Measurements from ENCODE around the gene TRIM15. TPM values are rescaled to one million over a fixed set of nuclear protein-coding genes. Genes with fewer than 3 reads are reported as not detected.
"Not testable (repeated sequence)": the region's sequence is repeated elsewhere in the genome, so short reads cannot be mapped to it uniquely, and the experiment has no call there.

Gene TRIM15
- total RNA-seq, 1 experiment from 2014 or later: 0.20 TPM

DNA sequence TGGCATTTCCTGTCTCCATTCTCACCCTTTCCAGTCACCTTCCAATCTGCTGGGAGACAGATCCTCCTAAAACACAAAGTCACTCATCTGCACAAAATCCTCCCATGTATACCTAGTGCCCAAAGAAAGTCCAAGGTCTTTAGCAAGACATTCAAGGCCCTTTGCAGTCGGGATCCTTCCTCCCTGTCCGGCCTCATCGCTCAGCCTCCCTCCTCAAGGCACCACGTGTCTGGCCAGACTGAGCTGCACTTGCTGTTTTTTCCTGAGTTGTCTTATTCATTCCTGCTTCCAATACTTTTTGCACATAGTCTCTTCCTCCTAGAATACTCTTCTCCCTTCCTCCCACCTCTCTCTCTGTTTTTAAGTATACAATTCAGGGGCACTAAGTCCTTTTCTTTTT lies 1.4 kb downstream of the TRIM15 start:
- H4K91ac ChIP-seq (ENCODE audit: insufficient read length, low read depth, low read length): no peak overlapping the region
- no peak overlapping the region for H2BK12ac ChIP-seq (ENCODE audit: insufficient read length, low read depth, low read length)
- no peak overlapping the region for H3K23ac ChIP-seq (ENCODE audit: insufficient read length, low read depth, low read length)
- H3K9me3 ChIP-seq (ENCODE audit: control insufficient read depth, low read depth, low read length): no peaks in the 10 kb centered on the region
- H4K5ac ChIP-seq (ENCODE audit: insufficient read length, low read depth, low read length): no peak overlapping the region
- no peak for DNase-seq
- no peak overlapping the region for H3K4ac ChIP-seq (ENCODE audit: low read depth, low read length)
- H3K4me2 ChIP-seq (ENCODE audit: insufficient read depth, insufficient read length, low read length): no peak overlapping the region
- no peaks in the 10 kb centered on the region for H3K36me3 Mint-ChIP-seq (ENCODE audit: insufficient read depth in 1 of 3, low read depth in 3 of 3)
- H3K4me3 Mint-ChIP-seq: no peak overlapping the region
- no peak overlapping the region for H2BK120ac ChIP-seq (ENCODE audit: low read depth, low read length, poor library complexity, severe bottlenecking)
- H3K4me1 Mint-ChIP-seq: peaks cover 2% of the 10 kb centered on the region in 2 experiments; a peak in 3 of 4 replicates
- H2BK20ac ChIP-seq (ENCODE audit: low read depth, low read length, poor library complexity, severe bottlenecking): no peak overlapping the region
- H2BK5ac ChIP-seq (ENCODE audit: insufficient read length, low read length): no peak overlapping the region
- no peak overlapping the region for H3T11ph ChIP-seq (ENCODE audit: low read length)
- no peaks in the 10 kb centered on the region for H3K27me3 ChIP-seq (ENCODE audit: insufficient read depth, low read length)
- no peak overlapping the region for H2AK5ac ChIP-seq (ENCODE audit: insufficient read length, low read length)
- H3K23me2 ChIP-seq (ENCODE audit: insufficient read length, low read depth, low read length, poor library complexity, severe bottlenecking): no peaks in the 10 kb centered on the region
- H3K9me3 Mint-ChIP-seq: no peaks in the 10 kb centered on the region
- H3K27ac Mint-ChIP-seq: no peak overlapping the region
- H3K56ac ChIP-seq (ENCODE audit: insufficient read length, low read depth, low read length): no peak overlapping the region
- no peak overlapping the region for H3K9ac ChIP-seq (ENCODE audit: extremely low read depth, insufficient read length, low read length)
- H3K18ac ChIP-seq (ENCODE audit: insufficient read length, low read depth, low read length): no peak overlapping the region
- TF ChIP-seq, protein P1, sequence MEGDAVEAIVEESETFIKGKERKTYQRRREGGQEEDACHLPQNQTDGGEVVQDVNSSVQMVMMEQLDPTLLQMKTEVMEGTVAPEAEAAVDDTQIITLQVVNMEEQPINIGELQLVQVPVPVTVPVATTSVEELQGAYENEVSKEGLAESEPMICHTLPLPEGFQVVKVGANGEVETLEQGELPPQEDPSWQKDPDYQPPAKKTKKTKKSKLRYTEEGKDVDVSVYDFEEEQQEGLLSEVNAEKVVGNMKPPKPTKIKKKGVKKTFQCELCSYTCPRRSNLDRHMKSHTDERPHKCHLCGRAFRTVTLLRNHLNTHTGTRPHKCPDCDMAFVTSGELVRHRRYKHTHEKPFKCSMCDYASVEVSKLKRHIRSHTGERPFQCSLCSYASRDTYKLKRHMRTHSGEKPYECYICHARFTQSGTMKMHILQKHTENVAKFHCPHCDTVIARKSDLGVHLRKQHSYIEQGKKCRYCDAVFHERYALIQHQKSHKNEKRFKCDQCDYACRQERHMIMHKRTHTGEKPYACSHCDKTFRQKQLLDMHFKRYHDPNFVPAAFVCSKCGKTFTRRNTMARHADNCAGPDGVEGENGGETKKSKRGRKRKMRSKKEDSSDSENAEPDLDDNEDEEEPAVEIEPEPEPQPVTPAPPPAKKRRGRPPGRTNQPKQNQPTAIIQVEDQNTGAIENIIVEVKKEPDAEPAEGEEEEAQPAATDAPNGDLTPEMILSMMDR (conservative IDR thresholded peaks at IDR 0.05): no peak
- H3K27ac ChIP-seq (ENCODE audit: insufficient read length, low read depth, low read length): no peak overlapping the region
- H3K27me3 Mint-ChIP-seq (ENCODE audit: low read depth): peaks cover 46% of the 10 kb centered on the region
- no peak overlapping the region for H3K14ac ChIP-seq (ENCODE audit: insufficient read depth, low read length)
- H3K79me1 ChIP-seq (ENCODE audit: insufficient read depth, low read depth, low read length, poor library complexity, severe bottlenecking): no peaks in the 10 kb centered on the region
- H4K8ac ChIP-seq (replicated peaks; ENCODE audit: insufficient read length, low read depth, low read length): no peak overlapping the region
- no CpG with 5 or more reads among the region's 4 CpGs for WGBS (ENCODE audit: extremely low coverage, insufficient read length, low lambda C conversion rate)
- H3K79me2 ChIP-seq (ENCODE audit: insufficient read depth, low read length): no peaks in the 10 kb centered on the region
- no peaks in the 10 kb centered on the region for H4K20me1 ChIP-seq (ENCODE audit: control insufficient read depth, insufficient read depth, insufficient read length)
- peaks cover 3% of the 10 kb centered on the region; the same call in 1 of the 2 replicates for H3K4me1 ChIP-seq (ENCODE audit: insufficient read depth, low read length)
- H2BK15ac ChIP-seq (ENCODE audit: low read depth, low read length): no peak overlapping the region
- H2AFZ ChIP-seq (ENCODE audit: low read length): no peak overlapping the region

DNA sequence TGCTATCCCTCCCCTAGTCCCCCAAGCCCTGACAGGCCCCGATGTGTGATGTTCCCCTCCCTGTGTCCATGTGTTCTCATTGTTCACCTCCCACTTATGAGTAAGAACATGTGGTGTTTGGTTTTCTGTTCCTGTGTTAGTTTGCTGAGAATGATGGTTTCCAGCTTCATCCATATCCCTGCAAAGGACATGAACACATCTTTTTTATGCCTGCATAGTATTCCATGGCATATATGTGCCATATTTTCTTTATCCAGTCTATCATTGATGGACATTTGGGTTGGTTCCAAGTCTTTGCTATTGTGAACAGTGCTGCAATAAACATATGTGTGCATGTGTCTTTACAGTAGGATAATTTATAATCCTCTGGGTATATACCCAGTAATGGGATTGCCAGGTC lies 1.9 kb downstream of the TRIM15 start:
- H3K27ac ChIP-seq (ENCODE audit: insufficient read length, low read depth, low read length); H3K4ac ChIP-seq (ENCODE audit: low read depth, low read length); H3K9ac ChIP-seq (ENCODE audit: extremely low read depth, insufficient read length, low read length); H2BK15ac ChIP-seq (ENCODE audit: low read depth, low read length); H3K4me2 ChIP-seq (ENCODE audit: insufficient read depth, insufficient read length, low read length); H2BK20ac ChIP-seq (ENCODE audit: low read depth, low read length, poor library complexity, severe bottlenecking); H3K18ac ChIP-seq (ENCODE audit: insufficient read length, low read depth, low read length); H4K5ac ChIP-seq (ENCODE audit: insufficient read length, low read depth, low read length); H3K4me3 Mint-ChIP-seq; H3K4me1 Mint-ChIP-seq; H4K8ac ChIP-seq (replicated peaks; ENCODE audit: insufficient read length, low read depth, low read length); H3K9me3 ChIP-seq (ENCODE audit: control insufficient read depth, low read depth, low read length); H3T11ph ChIP-seq (ENCODE audit: low read length); H3K36me3 Mint-ChIP-seq (ENCODE audit: insufficient read depth in 1 of 3, low read depth in 3 of 3); H3K23ac ChIP-seq (ENCODE audit: insufficient read length, low read depth, low read length); H2AK5ac ChIP-seq (ENCODE audit: insufficient read length, low read length); H3K23me2 ChIP-seq (ENCODE audit: insufficient read length, low read depth, low read length, poor library complexity, severe bottlenecking); H2AFZ ChIP-seq (ENCODE audit: low read length); H2BK5ac ChIP-seq (ENCODE audit: insufficient read length, low read length); H3K56ac ChIP-seq (ENCODE audit: insufficient read length, low read depth, low read length); H2BK12ac ChIP-seq (ENCODE audit: insufficient read length, low read depth, low read length); DNase-seq; H3K14ac ChIP-seq (ENCODE audit: insufficient read depth, low read length); H2BK120ac ChIP-seq (ENCODE audit: low read depth, low read length, poor library complexity, severe bottlenecking); H4K91ac ChIP-seq (ENCODE audit: insufficient read length, low read depth, low read length); H3K27ac Mint-ChIP-seq; H3K79me1 ChIP-seq (ENCODE audit: insufficient read depth, low read depth, low read length, poor library complexity, severe bottlenecking); H3K27me3 ChIP-seq (ENCODE audit: insufficient read depth, low read length); H4K20me1 ChIP-seq (ENCODE audit: control insufficient read depth, insufficient read depth, insufficient read length); H3K9me3 Mint-ChIP-seq; H3K79me2 ChIP-seq (ENCODE audit: insufficient read depth, low read length); H3K4me1 ChIP-seq (ENCODE audit: insufficient read depth, low read length): not testable (repeated sequence)
- H3K27me3 Mint-ChIP-seq (ENCODE audit: low read depth): peaks cover 46% of the 10 kb centered on the region
- whole genome bisulfite sequencing (ENCODE audit: extremely low coverage, insufficient read length, low lambda C conversion rate): no CpG with 5 or more reads among the region's 1 CpG

Data from H9 (cell line).